ENCODE measurements around the gene SACM1L.

The SACM1L gene

GRCh38 chr3:45779746-45780735 lies 90.8 kb downstream of the SACM1L start:
- H3K27me3 ChIP-seq (ENCODE audit: control insufficient read depth, insufficient read depth, low read length): no peaks in the 10 kb centered on the region
- no peaks in the 10 kb centered on the region for H3K4me1 ChIP-seq (ENCODE audit: control insufficient read depth, insufficient read depth, low read length)
- H3K9ac ChIP-seq (ENCODE audit: low read length): no peak overlapping the region
- no peak overlapping the region for H3K27ac ChIP-seq (ENCODE audit: low read depth, low read length)
- H3K36me3 ChIP-seq (ENCODE audit: control insufficient read depth, insufficient read depth, low read length): no peaks in the 10 kb centered on the region
- H3K4me3 ChIP-seq (ENCODE audit: low read length): no peak overlapping the region

- no peak overlapping the region for H3K4me3 ChIP-seq (ENCODE audit: low read length)
- H3K9ac ChIP-seq (ENCODE audit: low read length): no peak overlapping the region
- H3K36me3 ChIP-seq (ENCODE audit: control insufficient read depth, insufficient read depth, low read length): no peaks in the 10 kb centered on the region
- H3K4me1 ChIP-seq (ENCODE audit: control insufficient read depth, insufficient read depth, low read length): no peaks in the 10 kb centered on the region
- H3K27ac ChIP-seq (ENCODE audit: low read depth, low read length): no peak overlapping the region
- H3K27me3 ChIP-seq (ENCODE audit: control insufficient read depth, insufficient read depth, low read length): no peaks in the 10 kb centered on the region
Measured at GRCh38 chr3:45781271-45781670, 92.1 kb downstream of the SACM1L start.

- Histone ChIP-seq H3K27ac (ENCODE audit: low read depth, low read length) (no peak overlapping the region), H3K4me3 (ENCODE audit: low read length) (no peak overlapping the region), H3K27me3 (ENCODE audit: control insufficient read depth, insufficient read depth, low read length) (no peaks in the 10 kb centered on the region), H3K36me3 (ENCODE audit: control insufficient read depth, insufficient read depth, low read length) (no peaks in the 10 kb centered on the region), H3K9ac (ENCODE audit: low read length) (no peak overlapping the region), H3K4me1 (ENCODE audit: control insufficient read depth, insufficient read depth, low read length) (no peaks in the 10 kb centered on the region)
Measured at GRCh38 chr3:45781841-45782240, 92.6 kb downstream of the SACM1L start.

GRCh38 chr3:45782381-45782780 lies 93.2 kb downstream of the SACM1L start:
- Histone ChIP-seq H3K27ac (ENCODE audit: low read depth, low read length) (no peak overlapping the region), H3K4me3 (ENCODE audit: low read length) (no peak overlapping the region), H3K4me1 (ENCODE audit: control insufficient read depth, insufficient read depth, low read length) (no peaks in the 10 kb centered on the region), H3K9ac (ENCODE audit: low read length) (no peak overlapping the region), H3K27me3 (ENCODE audit: control insufficient read depth, insufficient read depth, low read length) (no peaks in the 10 kb centered on the region), H3K36me3 (ENCODE audit: control insufficient read depth, insufficient read depth, low read length) (no peaks in the 10 kb centered on the region)

- no peaks in the 10 kb centered on the region for H3K27me3 ChIP-seq (ENCODE audit: control insufficient read depth, insufficient read depth, low read length)
- no peak overlapping the region for H3K27ac ChIP-seq (ENCODE audit: low read depth, low read length)
- no peaks in the 10 kb centered on the region for H3K36me3 ChIP-seq (ENCODE audit: control insufficient read depth, insufficient read depth, low read length)
- no peak overlapping the region for H3K4me3 ChIP-seq (ENCODE audit: low read length)
- no peak overlapping the region for H3K9ac ChIP-seq (ENCODE audit: low read length)
- no peaks in the 10 kb centered on the region for H3K4me1 ChIP-seq (ENCODE audit: control insufficient read depth, insufficient read depth, low read length)
Measured at GRCh38 chr3:45783667-45784066, 94.5 kb downstream of the SACM1L start.

- no peak overlapping the region for H3K9ac ChIP-seq (ENCODE audit: low read length)
- H3K36me3 ChIP-seq (ENCODE audit: control insufficient read depth, insufficient read depth, low read length): no peaks in the 10 kb centered on the region
- H3K27me3 ChIP-seq (ENCODE audit: control insufficient read depth, insufficient read depth, low read length): peaks cover 4% of the 10 kb centered on the region
- no peak overlapping the region for H3K4me3 ChIP-seq (ENCODE audit: low read length)
- no peak overlapping the region for H3K27ac ChIP-seq (ENCODE audit: low read depth, low read length)
- no peaks in the 10 kb centered on the region for H3K4me1 ChIP-seq (ENCODE audit: control insufficient read depth, insufficient read depth, low read length)
Measured at GRCh38 chr3:45785605-45786150, 96.5 kb downstream of the SACM1L start.

GRCh38 chr3:45786801-45787495 lies 97.8 kb downstream of the SACM1L start:
- peaks cover 4% of the 10 kb centered on the region for H3K27me3 ChIP-seq (ENCODE audit: control insufficient read depth, insufficient read depth, low read length)
- no peak overlapping the region for H3K9ac ChIP-seq (ENCODE audit: low read length)
- H3K4me3 ChIP-seq (ENCODE audit: low read length): no peak overlapping the region
- no peak overlapping the region for H3K27ac ChIP-seq (ENCODE audit: low read depth, low read length)
- no peaks in the 10 kb centered on the region for H3K4me1 ChIP-seq (ENCODE audit: control insufficient read depth, insufficient read depth, low read length)
- H3K36me3 ChIP-seq (ENCODE audit: control insufficient read depth, insufficient read depth, low read length): no peaks in the 10 kb centered on the region

GRCh38 chr3:45787551-45787950 lies 98.4 kb downstream of the SACM1L start:
- Histone ChIP-seq H3K9ac (ENCODE audit: low read length) (no peak overlapping the region), H3K4me3 (ENCODE audit: low read length) (no peak overlapping the region)

GRCh38 chr3:45789235-45789812 lies 100.1 kb downstream of the SACM1L start:
- H3K4me3 ChIP-seq (ENCODE audit: low read length): no peak overlapping the region
- no peaks in the 10 kb centered on the region for H3K36me3 ChIP-seq (ENCODE audit: control insufficient read depth, insufficient read depth, low read length)

More at GRCh38 chr3:45787551-45787950, 98.4 kb downstream of the SACM1L start:
- Histone ChIP-seq H3K4me1 (ENCODE audit: control insufficient read depth, insufficient read depth, low read length) (no peaks in the 10 kb centered on the region), H3K27me3 (ENCODE audit: control insufficient read depth, insufficient read depth, low read length) (peaks cover 4% of the 10 kb centered on the region), H3K27ac (ENCODE audit: low read depth, low read length) (no peak overlapping the region), H3K36me3 (ENCODE audit: control insufficient read depth, insufficient read depth, low read length) (no peaks in the 10 kb centered on the region)

GRCh38 chr3:45790596-45790995 lies 101.4 kb downstream of the SACM1L start:
- Histone ChIP-seq H3K4me1 (ENCODE audit: control insufficient read depth, insufficient read depth, low read length) (no peaks in the 10 kb centered on the region), H3K27me3 (ENCODE audit: control insufficient read depth, insufficient read depth, low read length) (peaks cover 4% of the 10 kb centered on the region), H3K4me3 (ENCODE audit: low read length) (no peak overlapping the region), H3K27ac (ENCODE audit: low read depth, low read length) (no peak overlapping the region), H3K36me3 (ENCODE audit: control insufficient read depth, insufficient read depth, low read length) (no peaks in the 10 kb centered on the region), H3K9ac (ENCODE audit: low read length) (no peak overlapping the region)

More at GRCh38 chr3:45789235-45789812, 100.1 kb downstream of the SACM1L start:
- H3K27ac ChIP-seq (ENCODE audit: low read depth, low read length): no peak overlapping the region
- H3K9ac ChIP-seq (ENCODE audit: low read length): no peak overlapping the region
- H3K27me3 ChIP-seq (ENCODE audit: control insufficient read depth, insufficient read depth, low read length): peaks cover 4% of the 10 kb centered on the region
- no peaks in the 10 kb centered on the region for H3K4me1 ChIP-seq (ENCODE audit: control insufficient read depth, insufficient read depth, low read length)

- Histone ChIP-seq H3K9ac (ENCODE audit: low read length) (no peak overlapping the region), H3K36me3 (ENCODE audit: control insufficient read depth, insufficient read depth, low read length) (no peaks in the 10 kb centered on the region), H3K27ac (ENCODE audit: low read depth, low read length) (no peak overlapping the region)
Measured at GRCh38 chr3:45792036-45792435, 102.8 kb downstream of the SACM1L start.

GRCh38 chr3:45792516-45793172 lies 103.4 kb downstream of the SACM1L start:
- Histone ChIP-seq H3K4me1 (ENCODE audit: control insufficient read depth, insufficient read depth, low read length) (no peaks in the 10 kb centered on the region), H3K27me3 (ENCODE audit: control insufficient read depth, insufficient read depth, low read length) (peaks cover 18% of the 10 kb centered on the region), H3K9ac (ENCODE audit: low read length) (no peak overlapping the region), H3K36me3 (ENCODE audit: control insufficient read depth, insufficient read depth, low read length) (no peaks in the 10 kb centered on the region), H3K27ac (ENCODE audit: low read depth, low read length) (no peak overlapping the region), H3K4me3 (ENCODE audit: low read length) (no peak overlapping the region)

More at GRCh38 chr3:45792036-45792435, 102.8 kb downstream of the SACM1L start:
- Histone ChIP-seq H3K4me3 (ENCODE audit: low read length) (no peak overlapping the region), H3K4me1 (ENCODE audit: control insufficient read depth, insufficient read depth, low read length) (no peaks in the 10 kb centered on the region), H3K27me3 (ENCODE audit: control insufficient read depth, insufficient read depth, low read length) (peaks cover 17% of the 10 kb centered on the region)
